ENCODE results near the gene SPECC1L. TPM values are rescaled to one million over a fixed set of nuclear protein-coding genes. Genes with fewer than 3 reads are reported as not detected.
"Not testable (repeated sequence)": the region's sequence is repeated elsewhere in the genome, so short reads cannot be mapped to it uniquely, and the experiment has no call there.

SPECC1L gene
- polyA plus RNA-seq, 4 donors: 44.2 to 51.1 (median 48.0) TPM

DNA sequence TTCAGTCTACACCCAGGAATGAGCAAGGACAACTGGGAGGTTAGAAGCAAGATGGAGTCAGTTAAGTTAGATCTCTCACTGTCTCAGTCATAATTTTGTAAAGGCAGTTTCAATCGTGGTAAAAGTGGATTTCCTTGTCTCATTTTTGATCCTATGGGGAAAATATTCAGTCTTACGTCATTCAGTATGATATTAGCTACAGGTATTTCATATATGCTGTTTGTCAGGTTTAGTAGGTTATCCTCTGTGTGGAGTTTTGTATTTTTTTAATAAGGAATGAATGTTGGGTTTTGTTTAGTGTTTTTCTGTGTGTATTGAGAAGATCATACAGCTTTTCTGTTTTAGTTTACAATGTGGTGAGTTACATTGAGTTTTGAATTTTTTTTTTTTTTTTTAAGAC lies 11.8 kb downstream of the SPECC1L start:
- no peak for DNase-seq (ENCODE audit: low read depth in 4 of 4, low spot score in 2 of 4)

DNA sequence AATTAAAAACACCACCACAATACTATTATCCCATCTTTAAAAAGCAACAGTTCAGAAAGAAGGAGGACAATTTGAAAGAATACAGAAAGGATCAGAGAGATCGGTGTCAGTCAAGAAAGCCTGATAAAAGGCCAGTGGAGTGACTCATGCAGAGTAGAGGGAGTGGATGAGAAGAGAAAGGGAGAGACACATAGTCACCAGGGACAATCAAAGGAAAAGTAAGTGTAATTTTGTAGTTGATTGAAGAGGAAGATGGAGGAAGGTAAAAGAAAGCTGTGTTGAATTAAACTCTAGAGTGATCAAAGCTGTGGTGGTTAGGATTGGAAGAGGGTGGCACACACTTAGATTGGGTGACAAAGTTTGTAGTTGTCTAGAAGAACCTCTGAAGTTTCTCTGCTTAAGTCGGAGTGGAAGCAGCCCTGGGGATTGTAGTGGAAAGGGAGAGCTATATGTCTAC lies 14.1 kb downstream of the SPECC1L start:
- no peak for DNase-seq (ENCODE audit: low read depth in 4 of 4, low spot score in 2 of 4)

DNA sequence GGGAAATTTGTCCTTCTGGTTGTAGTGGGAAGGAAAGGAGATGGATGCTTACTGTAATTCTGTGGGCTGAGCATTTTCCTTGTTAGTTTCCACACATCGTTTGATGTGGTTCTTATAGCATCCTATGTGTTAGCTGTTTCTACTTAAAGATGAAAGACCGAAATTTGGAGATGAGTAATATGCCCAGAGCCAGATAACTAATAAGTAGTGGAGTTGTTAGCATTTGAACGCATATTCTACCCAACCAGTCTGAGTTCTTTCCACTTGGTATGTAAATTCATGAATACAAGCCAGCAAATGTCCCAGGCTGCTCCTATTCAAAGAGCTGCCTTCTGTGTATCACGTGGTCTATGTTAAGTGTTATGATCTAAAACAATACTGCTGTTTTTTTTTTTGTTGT lies 14.6 kb downstream of the SPECC1L start:
- no peak for DNase-seq (ENCODE audit: low read depth in 4 of 4, low spot score in 2 of 4)

DNA sequence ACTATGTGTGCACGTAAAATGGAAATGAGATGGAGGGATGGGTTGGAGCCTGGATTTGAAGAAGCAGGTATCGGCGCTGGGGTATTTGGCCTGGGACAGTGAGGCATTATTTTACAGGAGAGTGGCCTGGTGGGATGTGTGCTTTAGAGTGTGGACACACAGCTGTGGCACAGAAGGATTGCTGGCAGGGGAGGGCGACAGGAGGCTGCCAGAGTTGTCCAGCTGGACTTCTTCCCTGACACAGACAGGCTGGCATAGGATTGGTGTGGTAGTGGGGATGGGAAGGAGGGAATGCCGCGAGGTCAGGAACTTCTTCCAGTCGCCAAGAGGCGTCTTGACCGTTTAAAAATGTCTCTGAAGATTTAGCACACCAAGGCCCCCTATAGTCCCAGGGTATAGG lies 16.6 kb downstream of the SPECC1L start:
- DNase-seq (ENCODE audit: low read depth in 4 of 4, low spot score in 2 of 4): not testable (repeated sequence)

DNA sequence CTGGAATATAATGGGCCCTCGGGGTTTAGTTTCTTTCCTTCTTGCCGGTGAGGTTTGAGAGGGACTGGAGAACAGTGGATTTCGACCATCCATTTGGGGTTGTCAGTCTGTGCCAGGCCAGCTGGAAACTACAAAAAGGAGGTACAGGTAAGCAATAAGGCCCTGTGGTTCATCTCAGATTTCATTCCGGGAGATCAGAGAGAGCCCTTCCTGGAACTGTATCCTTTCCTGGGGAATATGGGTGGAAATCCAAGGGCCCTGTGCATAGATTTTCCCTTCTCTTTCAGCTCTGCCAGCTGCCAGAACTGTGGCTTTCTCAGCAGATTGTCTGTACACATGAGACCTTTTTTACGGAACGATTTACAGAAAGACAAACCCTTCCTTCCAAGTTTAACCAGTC lies 17.2 kb downstream of the SPECC1L start:
- DNase-seq (ENCODE audit: low read depth in 4 of 4, low spot score in 2 of 4): not testable (repeated sequence)

DNA sequence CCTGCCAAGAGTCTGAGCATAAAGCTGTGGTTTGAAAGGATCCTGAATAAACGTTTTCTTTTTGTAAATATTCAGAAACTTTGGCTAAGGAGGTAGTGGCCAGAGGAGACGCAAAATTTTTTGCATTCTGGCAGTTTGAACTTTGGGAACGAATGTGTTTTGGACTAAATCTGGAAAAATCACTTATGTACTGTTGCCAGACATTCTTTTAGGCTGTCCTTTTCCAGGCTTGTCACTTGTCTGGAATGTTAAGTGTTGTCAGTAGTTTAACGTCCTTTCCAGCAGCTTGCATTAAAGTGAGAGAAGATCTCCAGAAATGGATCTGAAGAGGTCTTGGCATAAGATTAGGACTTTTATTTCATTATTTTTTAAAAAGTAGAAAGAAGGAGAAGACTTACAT lies 18.5 kb downstream of the SPECC1L start:
- no peak for DNase-seq (ENCODE audit: low read depth in 4 of 4, low spot score in 2 of 4)

DNA sequence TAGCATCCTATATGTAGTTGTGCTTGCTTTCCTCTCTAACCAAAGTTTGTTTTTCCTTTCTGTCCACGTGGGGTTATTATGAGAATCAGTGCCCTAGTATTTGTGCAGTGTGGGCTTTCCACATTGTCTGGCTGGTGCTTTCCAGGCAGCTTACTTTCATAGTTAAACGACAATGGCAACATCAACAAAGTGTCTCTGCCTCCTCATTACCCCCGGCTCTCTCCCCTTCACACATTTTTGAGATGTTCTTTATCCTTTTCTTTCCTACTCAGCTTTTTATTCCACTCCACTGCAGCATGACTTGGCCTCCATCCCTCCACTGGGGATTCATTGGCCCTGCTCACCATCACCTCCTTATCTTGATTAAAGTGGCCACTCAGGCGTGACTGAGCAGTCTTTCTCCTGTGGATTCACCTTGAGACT lies 19.1 kb downstream of the SPECC1L start:
- no peak for DNase-seq (ENCODE audit: low read depth in 4 of 4, low spot score in 2 of 4)

DNA sequence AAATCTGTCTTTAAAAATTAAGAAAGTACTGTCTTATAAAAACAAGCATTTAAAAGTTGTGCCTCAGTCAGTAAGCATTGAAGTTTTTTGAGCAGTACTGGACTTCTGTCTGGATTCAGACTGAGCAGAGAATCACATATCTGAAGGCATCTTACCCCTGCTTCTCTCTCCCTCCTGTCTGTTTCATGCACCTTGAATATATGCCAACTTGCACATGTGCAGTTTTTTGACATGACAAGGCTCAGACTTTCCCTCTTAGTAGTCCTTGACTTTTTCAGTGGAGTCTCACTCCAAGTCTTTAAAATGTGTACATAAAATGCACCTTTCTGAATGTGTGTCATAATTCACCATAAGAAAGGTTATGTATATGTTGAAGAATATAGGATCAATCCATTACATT lies 19.8 kb downstream of the SPECC1L start:
- DNase-seq (ENCODE audit: low read depth in 4 of 4, low spot score in 2 of 4): no peak

DNA sequence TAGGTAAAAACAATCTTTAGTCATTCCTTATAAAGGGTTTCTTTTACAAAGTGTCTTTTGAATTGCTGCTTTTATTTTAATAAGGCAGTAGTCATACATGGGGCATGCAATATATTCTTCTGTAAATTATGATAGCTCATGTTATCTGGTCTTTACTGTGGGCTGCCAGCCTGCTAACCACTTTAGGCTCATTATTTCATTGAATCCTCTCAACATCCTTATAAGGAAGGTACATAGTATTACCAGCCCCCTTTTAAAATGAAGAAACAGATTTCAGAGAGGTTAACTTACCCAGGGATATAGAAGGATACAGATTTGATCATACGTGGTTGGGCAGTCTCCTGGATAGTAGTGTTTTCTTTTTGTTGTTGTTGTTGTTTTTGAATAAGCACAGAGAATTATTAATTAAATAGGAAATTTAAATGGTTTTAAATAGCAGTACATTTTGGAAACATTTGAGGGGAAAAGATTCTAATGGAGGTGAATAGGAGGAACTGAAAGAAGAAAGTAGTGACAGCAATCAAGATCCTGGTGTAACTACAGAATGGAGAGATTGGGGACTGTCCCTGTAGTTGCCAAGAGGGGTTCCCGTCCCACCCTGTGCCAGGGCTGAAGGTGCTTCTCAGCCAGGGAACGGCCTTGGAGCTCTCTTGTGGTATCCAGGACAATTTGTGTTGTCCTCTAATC lies 21.0 kb downstream of the SPECC1L start:
- no peak for DNase-seq (ENCODE audit: low read depth in 4 of 4, low spot score in 2 of 4)

DNA sequence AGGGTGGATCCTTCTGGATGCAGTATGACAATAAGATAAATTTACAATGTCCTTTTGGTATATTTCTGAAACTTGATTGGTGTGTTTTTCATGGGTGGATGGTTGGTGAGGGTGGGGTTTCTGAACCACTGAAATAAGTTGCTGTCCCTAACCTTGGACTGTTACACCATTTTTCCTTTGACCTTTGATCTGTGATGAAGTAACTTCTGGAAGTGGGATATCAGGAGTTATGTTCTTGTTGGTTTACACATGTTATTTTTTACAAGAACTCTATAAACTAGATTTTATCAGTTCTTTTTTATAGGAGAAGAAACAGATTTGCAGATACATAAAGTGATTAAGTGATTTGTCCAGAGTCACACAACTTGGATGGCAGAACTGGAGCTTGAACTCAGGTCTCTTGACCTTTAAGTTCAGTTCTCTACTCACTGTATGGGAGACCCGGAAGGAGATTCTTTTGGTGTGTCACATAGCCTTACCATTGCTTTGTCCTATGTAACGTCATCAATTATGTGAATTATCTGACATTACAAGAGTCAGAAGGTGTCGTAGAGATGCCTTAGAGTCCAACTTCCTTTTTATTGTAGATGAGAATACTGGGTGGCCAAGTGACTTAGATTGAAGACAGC lies 21.7 kb downstream of the SPECC1L start:
- DNase-seq (ENCODE audit: low read depth in 4 of 4, low spot score in 2 of 4): not testable (repeated sequence)

DNA sequence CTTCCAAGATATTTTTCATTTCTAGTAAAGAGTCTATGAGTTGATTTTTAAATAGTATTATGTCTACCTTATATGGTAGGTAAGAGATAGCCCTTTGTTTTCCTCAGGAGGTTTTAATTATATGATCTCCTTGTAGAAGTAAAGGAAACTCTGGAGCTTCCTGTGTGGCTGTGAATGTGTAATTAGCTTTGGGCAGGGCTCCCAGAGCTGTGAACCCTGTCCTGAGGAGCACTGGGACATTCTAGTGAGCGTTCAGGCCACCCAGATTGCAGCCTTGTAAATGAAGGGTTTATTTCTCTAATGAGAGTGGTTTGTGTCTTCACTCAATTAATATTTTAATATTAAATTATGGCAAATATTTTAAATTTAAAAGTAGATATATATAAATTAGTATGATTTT lies 24.3 kb downstream of the SPECC1L start:
- DNase-seq (ENCODE audit: low read depth in 4 of 4, low spot score in 2 of 4): not testable (repeated sequence)

DNA sequence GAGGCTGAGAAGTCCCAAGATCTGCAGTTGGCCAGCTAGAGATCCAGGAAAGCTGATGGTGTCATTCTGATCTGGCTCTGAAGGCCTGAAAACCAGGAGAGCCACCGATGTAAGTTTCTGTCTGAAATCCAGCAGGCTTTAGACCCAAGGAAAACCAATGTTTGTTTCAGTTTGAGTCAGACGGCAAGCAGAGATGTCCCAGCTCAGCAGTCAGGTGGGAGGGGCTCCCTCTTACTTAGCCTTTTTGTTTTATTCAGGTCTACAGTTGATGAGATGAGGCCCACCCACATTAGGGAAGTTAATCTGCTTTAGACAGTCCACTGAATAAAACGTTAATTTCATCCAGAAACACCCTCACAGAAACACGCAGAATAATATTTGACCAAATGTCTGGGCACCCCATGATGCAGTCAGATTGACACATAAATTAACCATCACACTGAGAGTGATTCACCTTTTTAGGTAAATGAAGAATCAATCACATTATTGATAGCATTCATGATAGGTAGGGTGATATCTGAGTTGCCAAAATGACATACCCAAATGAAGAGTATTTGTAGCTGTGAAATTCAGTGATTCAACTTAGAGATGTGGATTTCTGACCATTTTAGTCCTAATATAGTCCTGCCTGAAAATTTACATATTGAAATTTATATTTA lies 28.0 kb downstream of the SPECC1L start:
- DNase-seq (ENCODE audit: low read depth in 4 of 4, low spot score in 2 of 4): not testable (repeated sequence)

DNA sequence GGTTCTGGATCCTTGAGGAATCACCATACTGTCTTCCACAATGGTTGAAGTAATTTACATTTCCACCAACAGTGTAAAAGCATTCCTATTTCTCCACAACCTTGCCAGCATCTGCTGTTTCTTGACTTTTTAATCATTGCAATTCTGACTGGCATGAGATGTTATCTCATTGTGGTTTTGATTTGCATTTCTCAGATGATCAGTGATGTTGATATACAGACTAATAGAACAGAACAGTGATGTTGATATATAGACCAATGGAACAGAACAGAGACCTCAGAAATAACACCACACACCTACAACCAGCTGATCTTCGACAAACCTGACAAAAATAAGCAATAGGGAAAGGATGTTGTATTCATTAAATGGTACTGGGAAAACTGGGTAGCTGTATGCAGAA lies 29.9 kb downstream of the SPECC1L start:
- DNase-seq (ENCODE audit: low read depth in 4 of 4, low spot score in 2 of 4): not testable (repeated sequence)

DNA sequence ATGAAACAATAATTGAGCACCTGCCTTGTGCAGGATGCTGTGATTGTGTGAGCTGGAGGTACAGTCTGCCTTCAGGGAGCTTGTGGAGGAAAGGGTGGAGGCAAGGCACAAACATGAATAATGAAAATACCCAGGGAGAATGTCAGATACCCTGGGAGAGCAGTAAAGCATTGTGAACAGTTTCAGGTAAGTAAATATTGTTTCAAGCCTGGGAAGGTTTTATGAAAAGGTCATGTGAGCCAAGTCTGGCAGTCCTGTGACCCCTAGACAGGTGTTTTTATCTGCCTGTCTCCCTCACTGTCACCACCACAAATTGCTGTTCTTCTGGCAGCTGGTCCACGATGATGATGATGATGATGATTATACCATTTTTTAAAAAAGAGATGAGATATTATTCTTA lies 32.0 kb downstream of the SPECC1L start:
- no peak for DNase-seq (ENCODE audit: low read depth in 4 of 4, low spot score in 2 of 4)

DNA sequence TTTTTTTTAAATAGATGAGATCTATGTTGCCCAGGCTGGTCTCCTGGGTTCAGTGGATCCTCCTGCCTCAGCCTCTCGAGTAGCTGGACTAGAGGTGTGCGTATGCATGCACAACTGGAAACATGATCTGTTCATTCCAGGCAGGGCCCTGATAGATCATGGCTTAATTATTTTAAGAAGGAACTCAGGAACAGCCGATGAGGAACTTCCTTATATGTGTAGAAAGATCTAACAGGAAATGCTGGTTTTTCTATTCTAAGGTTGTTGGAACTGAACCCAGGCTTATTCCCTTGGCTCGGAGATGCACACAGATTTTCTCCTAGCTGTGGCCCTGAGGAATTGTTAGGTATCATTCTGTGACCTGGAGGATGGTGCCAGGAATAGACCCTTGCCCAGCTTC lies 32.4 kb downstream of the SPECC1L start:
- DNase-seq (ENCODE audit: low read depth in 4 of 4, low spot score in 2 of 4): no peak

DNA sequence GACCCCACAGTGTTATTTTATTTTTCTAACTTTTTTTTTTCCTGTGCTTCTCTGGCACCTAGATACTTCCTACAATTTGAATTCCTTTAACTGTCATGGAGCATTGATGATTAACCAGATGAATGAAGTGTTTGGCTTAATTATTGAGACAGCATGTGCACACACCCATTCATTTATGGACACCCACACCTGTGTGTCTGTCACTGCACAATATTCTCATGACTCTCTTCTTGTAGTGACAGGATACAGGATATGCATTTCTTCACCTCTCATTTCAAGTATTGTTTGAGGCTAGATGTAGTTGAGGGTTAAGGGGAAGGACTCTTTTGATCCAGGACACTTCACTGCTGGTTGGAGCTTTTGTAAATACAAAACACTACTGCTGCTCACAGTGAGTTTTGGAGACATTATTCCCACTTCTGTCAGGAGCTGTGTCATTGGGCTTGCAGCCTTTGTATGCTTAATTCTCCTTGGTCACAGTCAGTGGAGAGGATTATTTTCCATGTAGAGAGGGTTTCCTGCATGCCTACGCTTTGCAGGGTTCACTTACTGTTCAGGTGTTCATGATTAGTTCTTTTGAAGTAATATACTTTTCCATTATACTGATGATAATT lies 33.5 kb downstream of the SPECC1L start:
- DNase-seq (ENCODE audit: low read depth in 4 of 4, low spot score in 2 of 4): no peak

DNA sequence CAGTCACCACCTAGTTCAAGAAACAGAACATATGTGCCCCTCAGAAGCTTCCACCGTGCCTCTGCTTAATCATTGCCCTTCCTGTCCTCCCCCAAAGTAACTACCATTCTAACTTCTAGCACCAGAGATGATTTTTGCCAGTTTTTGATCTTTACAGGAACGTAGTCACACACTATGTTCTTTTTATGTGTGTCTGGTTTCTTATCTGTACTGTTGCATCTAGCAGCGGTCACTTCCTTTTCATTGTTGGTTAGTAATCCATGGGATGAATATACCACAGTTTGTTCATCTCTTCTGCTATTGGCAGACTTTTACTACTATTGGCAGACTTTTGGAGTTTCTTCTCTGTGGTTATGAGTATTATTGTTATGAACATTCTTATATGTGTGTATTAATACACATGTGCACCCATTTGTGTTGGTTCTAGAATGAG lies 34.6 kb downstream of the SPECC1L start:
- DNase-seq (ENCODE audit: low read depth in 4 of 4, low spot score in 2 of 4): no peak

DNA sequence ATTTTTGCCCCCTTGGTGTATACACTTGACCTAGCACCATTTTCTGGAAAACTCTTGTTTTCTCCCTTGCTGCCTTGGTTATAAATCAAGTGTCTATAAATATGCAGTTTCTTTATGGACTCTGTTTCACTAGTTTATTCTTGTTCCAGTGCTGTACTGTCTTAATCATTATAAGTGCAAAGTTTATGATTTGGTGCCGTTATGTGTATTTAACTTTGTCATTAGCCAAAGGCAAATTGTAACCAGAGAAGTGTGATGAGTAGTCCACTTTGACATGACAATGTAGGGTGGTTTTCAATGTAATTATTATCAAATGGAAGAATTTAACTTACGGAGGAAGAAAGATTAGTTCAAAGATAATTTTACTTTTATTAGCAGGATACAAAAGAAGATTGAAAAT lies 40.3 kb downstream of the SPECC1L start:
- no peak for DNase-seq (ENCODE audit: low read depth in 4 of 4, low spot score in 2 of 4)

DNA sequence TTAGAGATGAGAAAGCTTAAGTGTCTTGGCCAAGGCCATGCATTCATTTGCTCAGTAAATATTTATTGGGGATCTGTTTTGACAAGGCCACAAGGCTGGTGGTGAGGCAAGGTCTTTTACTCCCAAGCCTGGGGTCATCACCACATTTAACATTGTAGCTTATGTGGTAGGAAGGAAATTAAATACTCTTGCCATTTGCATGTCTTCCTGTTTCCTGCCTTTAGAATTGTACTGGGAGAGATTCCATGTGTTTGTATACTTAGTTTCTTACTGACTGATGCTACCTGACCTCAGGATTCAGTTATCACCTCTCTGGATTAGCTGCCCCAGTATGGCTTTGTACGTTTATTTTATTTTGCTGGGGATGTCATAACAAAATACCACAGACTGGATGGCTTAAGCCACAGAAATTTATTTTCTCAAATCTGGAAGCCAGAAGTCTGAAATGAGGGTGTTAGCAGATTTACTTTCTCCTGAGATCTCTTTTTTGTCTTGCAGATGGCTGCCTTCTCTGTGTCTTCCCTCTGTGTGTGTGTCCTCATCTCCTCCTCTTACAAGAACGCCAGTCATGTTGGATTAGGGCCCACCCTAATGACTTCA lies 44.8 kb downstream of the SPECC1L start:
- DNase-seq (ENCODE audit: low read depth in 4 of 4, low spot score in 2 of 4): no peak

DNA sequence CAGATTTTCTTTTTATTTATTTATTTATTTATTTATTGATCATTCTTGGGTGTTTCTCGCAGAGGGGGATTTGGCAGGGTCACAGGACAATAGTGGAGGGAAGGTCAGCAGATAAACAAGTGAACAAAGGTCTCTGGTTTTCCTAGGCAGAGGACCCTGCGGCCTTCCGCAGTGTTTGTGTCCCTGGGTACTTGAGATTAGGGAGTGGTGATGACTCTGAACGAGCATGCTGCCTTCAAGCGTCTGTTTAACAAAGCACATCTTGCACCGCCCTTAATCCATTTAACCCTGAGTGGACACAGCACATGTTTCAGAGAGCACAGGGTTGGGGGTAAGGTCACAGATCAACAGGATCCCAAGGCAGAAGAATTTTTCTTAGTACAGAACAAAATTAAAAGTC lies 45.6 kb downstream of the SPECC1L start:
- not testable (repeated sequence) for DNase-seq (ENCODE audit: low read depth in 4 of 4, low spot score in 2 of 4)

DNA sequence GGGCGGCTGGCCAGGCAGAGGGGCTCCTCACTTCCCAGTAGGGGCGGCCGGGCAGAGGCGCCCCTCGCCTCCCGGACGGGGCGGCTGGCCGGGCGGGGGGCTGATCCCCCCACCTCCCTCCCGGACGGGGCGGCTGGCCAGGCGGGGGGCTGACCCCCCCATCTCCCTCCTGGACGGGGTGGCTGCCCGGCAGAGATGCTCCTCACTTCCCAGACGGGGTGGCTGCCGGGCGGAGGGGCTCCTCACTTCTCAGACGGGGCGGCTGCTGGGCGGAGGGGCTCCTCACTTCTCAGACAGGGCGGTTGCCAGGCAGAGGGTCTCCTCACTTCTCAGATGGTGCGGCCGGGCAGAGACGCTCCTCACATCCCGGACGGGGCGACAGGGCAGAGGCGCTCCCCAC lies 46.9 kb downstream of the SPECC1L start:
- DNase-seq (ENCODE audit: low read depth in 4 of 4, low spot score in 2 of 4): not testable (repeated sequence)

Measured in left renal cortex interstitium (tissue), 4 donors.